GM10266 (cell line): Measurements from ENCODE around the gene CGB8.
A peak's percentile ranks its signal among the peaks of the same experiment; 100 is the strongest.

ENCODE experiments used
- DNase-seq: peaks from one replicate; pipeline ENCODE4 v3.0.0; 2012; ENCODE audit errors: extremely low spot score
- CTCF ChIP-seq: IDR thresholded peaks from 2 replicates; pipeline ENCODE4 v1.5.1; 2012; ENCODE audit warnings: mild to moderate bottlenecking, low read depth; ENCODE audit not compliant: control insufficient read depth, insufficient read depth; ENCODE audit errors: missing control alignments

The CGB8 gene

GRCh38 chr19:49006905-49007304 lies 42.0 kb downstream of the CGB8 start:
- no peak for TF ChIP-seq CTCF
- DNase-seq, result no peak

DNA sequence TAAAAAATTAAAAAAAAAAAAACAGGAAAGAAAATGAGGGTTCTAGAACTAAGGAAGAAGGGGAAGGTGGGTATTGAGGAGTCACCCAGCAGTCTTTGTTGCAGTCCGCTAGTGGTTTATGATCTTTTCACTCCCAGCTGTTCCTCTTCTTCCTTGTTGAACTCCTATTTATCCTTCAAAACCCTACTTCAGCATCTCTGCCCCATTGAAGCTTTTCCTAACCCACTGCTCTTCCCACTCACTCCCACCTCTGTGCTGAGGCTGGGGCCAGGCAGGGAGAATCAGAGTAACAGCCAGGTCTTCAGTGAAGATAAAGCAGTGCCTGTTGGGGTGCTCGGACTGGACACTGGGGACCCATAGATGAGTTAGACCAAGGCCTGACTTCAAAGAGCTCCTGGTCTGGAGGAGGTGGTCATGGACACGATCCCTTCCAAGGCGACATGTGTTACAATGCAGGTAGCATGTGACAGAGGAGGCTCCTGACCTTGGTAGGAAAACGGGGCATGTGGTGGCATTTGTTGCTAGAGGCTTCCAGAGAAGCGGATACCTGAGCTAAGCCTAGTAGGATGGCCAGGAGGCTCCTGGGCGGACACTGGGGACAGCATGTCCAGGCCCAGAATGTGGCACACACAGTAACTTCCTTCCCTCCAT lies 43.8 kb downstream of the CGB8 start:
- DNase-seq, result no peak
- TF ChIP-seq CTCF, result no peak

DNA sequence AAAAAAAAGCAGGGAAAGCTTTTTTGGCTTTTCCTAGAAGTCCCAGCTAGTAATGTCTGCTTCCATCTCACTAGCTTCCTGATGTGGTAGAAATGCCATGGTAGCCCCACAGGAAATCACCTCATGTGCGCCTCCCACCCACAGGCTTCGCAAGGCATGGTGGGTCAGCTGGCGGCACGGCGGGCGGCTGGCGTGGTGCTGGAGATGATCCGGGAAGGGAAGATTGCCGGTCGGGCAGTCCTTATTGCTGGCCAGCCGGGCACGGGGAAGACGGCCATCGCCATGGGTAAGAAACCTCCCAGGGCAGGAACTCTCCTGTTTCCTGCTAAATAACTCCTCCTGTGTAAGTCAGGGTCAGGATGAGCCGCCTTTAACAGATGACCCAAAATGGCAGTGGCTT lies 44.8 kb downstream of the CGB8 start:
- no peak for DNase-seq
- no peak for TF ChIP-seq CTCF

DNA sequence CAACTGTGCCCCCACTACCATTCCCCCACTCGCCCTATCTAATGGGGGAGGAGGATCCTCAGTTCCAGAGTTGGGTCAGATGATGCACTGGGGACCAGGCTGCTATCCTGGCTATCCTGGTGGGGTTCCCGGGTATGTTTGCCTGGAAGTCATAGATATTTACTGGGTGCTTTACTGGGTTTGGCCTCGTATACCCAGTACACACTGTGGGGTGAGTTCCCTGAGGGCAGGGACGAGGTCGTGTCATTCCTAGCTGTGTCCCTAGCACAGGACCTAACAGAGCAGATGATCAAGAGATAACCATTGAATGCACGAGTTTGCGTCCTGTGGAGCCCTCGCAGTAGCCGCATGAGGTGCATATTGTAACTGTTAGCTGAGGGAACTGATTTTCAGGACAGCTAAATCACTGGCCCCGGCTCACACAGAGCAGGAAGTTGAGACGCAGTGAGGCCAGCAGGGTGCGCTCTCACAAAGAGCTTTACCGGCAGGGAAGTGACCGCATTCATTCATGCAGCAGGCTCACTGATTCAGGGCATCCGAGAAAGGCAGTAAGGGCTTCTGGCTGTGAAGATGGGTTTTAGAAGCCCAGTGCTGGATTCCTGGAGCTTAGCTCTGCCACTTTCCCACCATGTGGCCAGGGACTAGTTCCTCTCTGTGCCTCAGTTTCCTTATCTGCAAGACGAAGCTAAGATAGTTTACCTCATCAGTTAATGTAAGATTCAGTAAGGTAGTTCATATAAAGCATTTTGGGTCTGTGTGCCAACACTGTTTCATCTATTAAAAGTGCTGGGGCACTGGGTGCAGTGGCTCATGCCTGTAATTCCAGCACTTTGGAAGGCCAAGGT lies 49.2 kb downstream of the CGB8 start:
- no peak for DNase-seq
- peak; percentile 59 for TF ChIP-seq CTCF

DNA sequence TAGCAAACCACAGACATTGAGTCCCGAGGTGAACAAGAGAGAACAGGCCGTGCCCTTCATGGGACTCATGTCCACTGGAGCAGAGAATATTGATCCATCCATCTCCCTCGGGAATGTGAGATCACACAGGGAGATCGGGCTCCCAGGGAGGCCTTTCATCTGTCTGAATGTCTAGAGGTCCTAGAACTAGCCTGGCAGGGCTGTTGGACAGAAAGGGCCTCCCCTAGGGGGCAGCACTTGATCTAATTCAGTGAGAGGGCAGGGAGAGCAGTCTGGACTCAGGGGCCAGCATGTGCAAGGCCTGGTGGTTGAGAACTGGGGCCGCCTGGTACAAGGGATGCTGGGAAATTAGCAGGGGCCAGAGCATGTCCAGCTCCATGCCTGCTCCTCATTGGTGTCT lies 50.9 kb downstream of the CGB8 start:
- DNase-seq, result no peak

More for the DNA sequence above, 50.9 kb downstream of the CGB8 start:
- TF ChIP-seq CTCF, result peak; percentile 61
